SU-DHL-6 (cell line): ENCODE measurements around the gene TNFAIP8L2.

Source experiments
- H2AFZ ChIP-seq: fragments of 200-600 bp; sonication (generic); 2 replicates; pipeline ENCODE4 v1.6.1; 2014; ENCODE audit warnings: low read depth, mild to moderate bottlenecking, moderate library complexity, mixed read lengths, antibody characterized with exemption, low read length; ENCODE audit not compliant: severe bottlenecking
- H3F3A ChIP-seq: fragments of 200-600 bp; shearing (Covaris generic); 2 replicates; pipeline ENCODE4 v1.6.0; 2016; ENCODE audit warnings: antibody characterized with exemption, mild to moderate bottlenecking; ENCODE audit not compliant: insufficient read depth
- H3K27ac ChIP-seq: fragments of 200-600 bp; sonication (generic); 2 replicates; pipeline ENCODE4 v1.5.1; 2016; ENCODE audit warnings: low read depth, mild to moderate bottlenecking, low read length, moderate library complexity, mixed read lengths
- H3K27me3 ChIP-seq: fragments of 200-600 bp; sonication (generic), shearing (Covaris generic); 2 replicates; pipeline ENCODE4 v1.6.0; 2014; ENCODE audit warnings: mild to moderate bottlenecking, low read length
- H3K36me3 ChIP-seq: fragments of 200-600 bp; sonication (generic); 2 replicates; pipeline ENCODE4 v1.6.1; 2014; ENCODE audit warnings: mild to moderate bottlenecking, low read length, mixed read lengths
- H3K4me2 ChIP-seq: fragments of 300-600, 200-600 bp; shearing (Covaris generic), sonication (generic); 2 replicates; pipeline ENCODE4 v1.6.0; 2014; ENCODE audit warnings: low read length, low read depth, mild to moderate bottlenecking; ENCODE audit not compliant: poor library complexity, severe bottlenecking
- H3K4me3 ChIP-seq: fragments of 200-600 bp; sonication (generic); 2 replicates; pipeline ENCODE4 v1.5.1; 2014; ENCODE audit warnings: antibody characterized with exemption, low read length, mild to moderate bottlenecking, mixed read lengths; ENCODE audit not compliant: insufficient read depth, poor library complexity, severe bottlenecking
- H3K79me2 ChIP-seq: fragments of 200-600 bp; sonication (generic); 2 replicates; pipeline ENCODE4 v1.6.1; 2014; ENCODE audit warnings: mild to moderate bottlenecking, low read length, moderate library complexity; ENCODE audit not compliant: insufficient read depth
- H3K9ac ChIP-seq: fragments of 200-600 bp; sonication (generic); 2 replicates; pipeline ENCODE4 v1.7.0; 2014; ENCODE audit warnings: mild to moderate bottlenecking, low read length
- H3K9me2 ChIP-seq: fragments of 200-600 bp; sonication (generic); replicated peaks from 2 replicates; pipeline ENCODE4 v1.6.1; 2014; ENCODE audit warnings: low read length; ENCODE audit not compliant: insufficient read depth
- H3K9me3 ChIP-seq: fragments of 200-600 bp; sonication (generic); 2 replicates; pipeline ENCODE4 v1.6.1; 2014; ENCODE audit warnings: low read length, mixed read lengths; ENCODE audit not compliant: insufficient read depth
- H4K20me1 ChIP-seq: fragments of 200-600 bp; sonication (generic); 2 replicates; pipeline ENCODE4 v1.6.1; 2014; ENCODE audit warnings: low read depth, mild to moderate bottlenecking, antibody characterized with exemption, low read length, moderate library complexity, mixed read lengths
- CTCF ChIP-seq: fragments of 200-600 bp; sonication (generic); IDR thresholded peaks from one replicate; pipeline ENCODE4 v1.5.1; 2017; ENCODE audit warnings: antibody characterized with exemption, mild to moderate bottlenecking, low read length, moderate library complexity; ENCODE audit not compliant: insufficient read depth, poor library complexity, severe bottlenecking
- EZH2phosphoT487 ChIP-seq: fragments of 200-600 bp; sonication (generic), shearing (Covaris generic); conservative IDR thresholded peaks from 2 replicates; pipeline ENCODE4 v1.6.1; 2018; ENCODE audit warnings: mild to moderate bottlenecking, antibody characterized with exemption, low read length, moderate library complexity, mixed read lengths

The TNFAIP8L2 gene

GRCh38 chr1:151137789-151138188 lies 18.7 kb upstream of the TNFAIP8L2 start:
- no peak overlapping the region for H3K9ac ChIP-seq
- no peaks in the 10 kb centered on the region for H3K9me3 ChIP-seq
- H3F3A ChIP-seq = no peaks in the 10 kb centered on the region
- H3K27me3 ChIP-seq = no peaks in the 10 kb centered on the region
- no peaks in the 10 kb centered on the region for H4K20me1 ChIP-seq
- no peaks in the 10 kb centered on the region for H3K79me2 ChIP-seq
- H3K4me3 ChIP-seq = no peak overlapping the region
- H3K9me2 ChIP-seq = no peaks in the 10 kb centered on the region
- H3K36me3 ChIP-seq = no peaks in the 10 kb centered on the region
- H3K27ac ChIP-seq = no peak overlapping the region
- TF ChIP-seq EZH2phosphoT487 (no peak), CTCF (no peak)
- H2AFZ ChIP-seq = no peak overlapping the region
- no peak overlapping the region for H3K4me2 ChIP-seq

GRCh38 chr1:151142411-151143056 lies 13.9 kb upstream of the TNFAIP8L2 start:
- Histone ChIP-seq H3K9me3 (no peaks in the 10 kb centered on the region), H3K9ac (no peak overlapping the region), H2AFZ (no peak overlapping the region), H3K27ac (no peak overlapping the region), H3F3A (no peaks in the 10 kb centered on the region), H3K4me2 (no peak overlapping the region), H3K36me3 (no peaks in the 10 kb centered on the region), H3K79me2 (no peaks in the 10 kb centered on the region), H4K20me1 (no peaks in the 10 kb centered on the region), H3K9me2 (no peaks in the 10 kb centered on the region), H3K27me3 (no peaks in the 10 kb centered on the region), H3K4me3 (no peak overlapping the region)
- no peak for TF ChIP-seq CTCF
- TF ChIP-seq EZH2phosphoT487 = no peak

- Histone ChIP-seq H4K20me1 (no peaks in the 10 kb centered on the region), H3K4me3 (no peak overlapping the region), H2AFZ (no peak overlapping the region), H3K9ac (no peak overlapping the region), H3K27me3 (no peaks in the 10 kb centered on the region), H3K9me2 (no peaks in the 10 kb centered on the region), H3K4me2 (no peak overlapping the region), H3K36me3 (no peaks in the 10 kb centered on the region), H3K9me3 (no peaks in the 10 kb centered on the region), H3K79me2 (no peaks in the 10 kb centered on the region), H3F3A (no peaks in the 10 kb centered on the region), H3K27ac (no peak overlapping the region)
- TF ChIP-seq EZH2phosphoT487 (no peak), CTCF (no peak)
Measured at GRCh38 chr1:151143057-151143435, 13.4 kb upstream of the TNFAIP8L2 start.
